ENCODE data around the gene OR51F2.
"Not testable (repeated sequence)": the region's sequence is repeated elsewhere in the genome, so short reads cannot be mapped to it uniquely, and the experiment has no call there.

Gene OR51F2

DNA sequence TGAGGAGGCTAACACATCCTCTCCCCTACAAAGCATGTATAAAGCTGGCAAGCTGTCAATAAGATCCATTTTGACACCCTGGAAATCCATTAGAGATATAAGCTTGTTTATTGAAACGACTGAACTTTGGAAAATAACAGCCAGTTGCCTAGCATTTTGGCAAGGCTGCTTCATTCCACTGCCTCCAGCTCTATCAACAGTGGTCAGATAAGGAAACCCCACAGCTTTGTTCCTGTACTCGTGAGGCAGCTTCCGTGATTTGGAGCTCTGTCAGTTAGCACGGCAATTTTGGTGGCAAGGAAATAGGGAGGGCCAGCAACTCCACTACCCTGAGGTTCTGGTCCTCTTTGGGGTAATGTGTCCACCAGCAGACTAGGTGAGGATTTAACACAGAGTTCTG, 29.9 kb downstream of the OR51F2 start:
- Histone ChIP-seq H3K9me3 (ENCODE audit: insufficient read depth, low read length) (no peaks in the 10 kb centered on the region), H3K36me3 (ENCODE audit: insufficient read depth, insufficient read length, low read length) (no peaks in the 10 kb centered on the region), H3K4me1 (ENCODE audit: insufficient read depth, insufficient read length) (no peaks in the 10 kb centered on the region), H3K9ac (ENCODE audit: insufficient read length, low read depth) (no peak overlapping the region), H3K27me3 (ENCODE audit: insufficient read depth, insufficient read length) (no peaks in the 10 kb centered on the region), H3K4me3 (ENCODE audit: insufficient read length, low read depth) (no peak overlapping the region)
- no peak for DNase-seq (ENCODE audit: low read depth, low spot score)
- TF ChIP-seq YY1 (IDR thresholded peaks at IDR 0.05; ENCODE audit: insufficient read depth, insufficient read length) (no peak), ZNF274 (IDR thresholded peaks at IDR 0.05; ENCODE audit: low read depth, low read length) (no peak), SUZ12 (IDR thresholded peaks at IDR 0.05; ENCODE audit: extremely low read depth, insufficient read depth, insufficient read length) (no peak)

DNA sequence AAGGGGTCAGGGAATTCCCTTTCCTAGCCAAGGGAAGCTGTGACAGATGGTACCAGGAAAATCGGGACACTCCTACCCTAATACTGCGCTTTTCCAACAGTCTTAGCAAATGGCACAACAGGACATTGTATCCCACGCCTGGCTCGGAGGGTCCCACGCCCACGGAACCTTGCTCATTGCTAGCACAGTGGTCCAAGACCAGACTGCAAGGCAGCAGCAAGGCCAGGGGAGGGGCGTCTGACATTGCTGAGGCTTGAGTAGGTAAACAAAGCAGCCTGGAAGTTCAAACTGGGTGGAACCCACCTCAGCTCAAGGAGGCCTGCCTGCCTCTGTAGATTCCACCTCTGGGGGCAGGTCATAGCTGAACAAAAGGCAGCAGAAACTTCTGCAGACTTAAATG, 33.2 kb downstream of the OR51F2 start:
- H3K36me3 ChIP-seq (ENCODE audit: insufficient read depth, insufficient read length, low read length); DNase-seq (ENCODE audit: low read depth, low spot score); H3K27me3 ChIP-seq (ENCODE audit: insufficient read depth, insufficient read length); H3K4me1 ChIP-seq (ENCODE audit: insufficient read depth, insufficient read length); H3K9ac ChIP-seq (ENCODE audit: insufficient read length, low read depth); H3K9me3 ChIP-seq (ENCODE audit: insufficient read depth, low read length); H3K4me3 ChIP-seq (ENCODE audit: insufficient read length, low read depth): not testable (repeated sequence)

DNA sequence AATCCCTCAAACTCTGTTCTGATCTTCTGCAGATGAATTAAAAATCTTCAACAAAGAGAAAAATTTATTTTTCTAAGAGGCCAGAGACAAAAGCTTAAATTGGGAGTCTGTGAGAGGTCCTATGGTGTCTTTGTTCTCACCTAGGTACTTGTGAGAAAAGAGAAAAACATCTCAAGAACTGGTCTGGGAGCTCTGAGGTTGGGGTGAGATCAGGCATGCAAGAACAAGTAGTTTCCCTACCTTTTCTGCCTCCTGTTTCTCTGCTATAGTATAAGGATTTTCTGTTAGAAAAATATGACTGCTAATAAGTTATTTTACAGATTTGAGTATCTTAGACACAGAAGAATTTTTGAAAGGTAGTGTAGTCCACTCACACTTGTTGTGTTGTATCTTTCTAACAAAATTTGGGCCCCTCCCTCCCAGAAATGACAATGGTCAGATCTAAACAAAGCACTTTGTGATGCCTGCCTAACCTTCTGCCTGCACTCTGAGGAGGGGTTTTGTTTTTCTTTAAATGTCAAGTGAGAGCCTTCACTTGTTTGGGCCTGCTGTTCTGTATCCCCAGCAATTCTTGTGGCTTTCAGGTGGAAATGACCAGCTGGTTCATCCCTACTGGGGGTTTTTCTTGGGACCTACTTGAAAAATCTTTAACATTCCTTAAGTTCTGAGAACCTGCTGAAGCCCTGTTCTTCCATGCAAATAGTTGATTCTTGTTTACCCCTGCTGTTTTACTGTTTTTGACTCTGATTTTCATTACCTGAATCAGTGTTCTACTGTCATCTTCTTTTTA, 41.5 kb downstream of the OR51F2 start:
- H3K9ac ChIP-seq (ENCODE audit: insufficient read length, low read depth): no peak overlapping the region
- H3K4me1 ChIP-seq (ENCODE audit: insufficient read depth, insufficient read length): no peaks in the 10 kb centered on the region
- no peak overlapping the region for H3K4me3 ChIP-seq (ENCODE audit: insufficient read length, low read depth)
- H3K36me3 ChIP-seq (ENCODE audit: insufficient read depth, insufficient read length, low read length): no peaks in the 10 kb centered on the region
- no peaks in the 10 kb centered on the region for H3K27me3 ChIP-seq (ENCODE audit: insufficient read depth, insufficient read length)
- DNase-seq (ENCODE audit: low read depth, low spot score): peak; percentile 81
- TF ChIP-seq YY1 (IDR thresholded peaks at IDR 0.05; ENCODE audit: insufficient read depth, insufficient read length) (no peak), ZNF274 (IDR thresholded peaks at IDR 0.05; ENCODE audit: low read depth, low read length) (no peak), SUZ12 (IDR thresholded peaks at IDR 0.05; ENCODE audit: extremely low read depth, insufficient read depth, insufficient read length) (no peak)
- H3K9me3 ChIP-seq (ENCODE audit: insufficient read depth, low read length): no peaks in the 10 kb centered on the region

DNA sequence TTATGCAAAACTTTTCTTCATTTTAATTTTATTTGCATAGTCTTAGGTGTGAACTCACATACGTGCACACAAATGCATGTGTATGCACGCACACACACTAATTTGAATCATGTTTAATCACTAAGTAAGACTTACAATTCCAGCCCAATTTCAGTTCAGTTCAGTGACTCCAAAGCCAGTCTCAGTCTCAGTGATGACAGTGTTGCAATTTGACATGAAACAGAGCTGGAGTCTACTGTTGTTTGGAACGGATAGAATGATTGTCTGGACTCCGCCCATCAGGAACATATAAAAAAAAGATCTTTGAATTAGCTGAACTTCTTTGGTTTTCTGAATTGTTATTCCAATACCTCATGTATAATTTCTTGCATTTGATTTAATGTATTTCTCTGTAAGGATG, 42.8 kb downstream of the OR51F2 start:
- DNase-seq (ENCODE audit: low read depth, low spot score): no peak
- TF ChIP-seq ZNF274 (IDR thresholded peaks at IDR 0.05; ENCODE audit: low read depth, low read length) (no peak), YY1 (IDR thresholded peaks at IDR 0.05; ENCODE audit: insufficient read depth, insufficient read length) (no peak), SUZ12 (IDR thresholded peaks at IDR 0.05; ENCODE audit: extremely low read depth, insufficient read depth, insufficient read length) (no peak)
- no peaks in the 10 kb centered on the region for H3K9me3 ChIP-seq (ENCODE audit: insufficient read depth, low read length)
- H3K27me3 ChIP-seq (ENCODE audit: insufficient read depth, insufficient read length): no peaks in the 10 kb centered on the region
- H3K9ac ChIP-seq (ENCODE audit: insufficient read length, low read depth): no peak overlapping the region
- no peaks in the 10 kb centered on the region for H3K4me1 ChIP-seq (ENCODE audit: insufficient read depth, insufficient read length)
- H3K36me3 ChIP-seq (ENCODE audit: insufficient read depth, insufficient read length, low read length): no peaks in the 10 kb centered on the region
- no peak overlapping the region for H3K4me3 ChIP-seq (ENCODE audit: insufficient read length, low read depth)

DNA sequence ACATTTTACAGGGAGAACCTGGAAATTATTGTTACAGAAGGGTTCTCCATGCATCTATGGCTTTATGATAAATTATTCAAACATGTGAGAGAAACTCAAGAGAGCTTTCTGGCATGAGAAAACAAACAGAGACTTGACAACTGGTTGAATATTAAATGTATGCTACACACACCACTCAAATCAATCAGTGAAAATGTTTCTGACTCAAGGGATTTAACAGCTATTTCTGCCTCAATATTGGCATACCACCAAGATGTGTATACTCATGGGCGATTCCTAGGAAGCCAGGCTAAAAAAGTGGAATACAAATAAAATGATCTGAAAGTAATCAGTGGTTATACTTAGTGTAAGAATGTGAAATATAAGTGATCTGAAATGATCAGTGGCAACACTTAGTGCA, 44.7 kb downstream of the OR51F2 start:
- Histone ChIP-seq H3K27me3 (ENCODE audit: insufficient read depth, insufficient read length) (no peaks in the 10 kb centered on the region), H3K4me1 (ENCODE audit: insufficient read depth, insufficient read length) (no peaks in the 10 kb centered on the region), H3K4me3 (ENCODE audit: insufficient read length, low read depth) (no peak overlapping the region), H3K9me3 (ENCODE audit: insufficient read depth, low read length) (no peaks in the 10 kb centered on the region), H3K9ac (ENCODE audit: insufficient read length, low read depth) (no peak overlapping the region), H3K36me3 (ENCODE audit: insufficient read depth, insufficient read length, low read length) (no peaks in the 10 kb centered on the region)
- no peak for DNase-seq (ENCODE audit: low read depth, low spot score)
- TF ChIP-seq SUZ12 (IDR thresholded peaks at IDR 0.05; ENCODE audit: extremely low read depth, insufficient read depth, insufficient read length) (no peak), YY1 (IDR thresholded peaks at IDR 0.05; ENCODE audit: insufficient read depth, insufficient read length) (no peak), ZNF274 (IDR thresholded peaks at IDR 0.05; ENCODE audit: low read depth, low read length) (no peak)
